HL-60/S4 (cell line): ENCODE data around the gene KCNJ14.

Experiments used
- in situ Hi-C: fragments of 300-500 bp; cut with MboI; formaldehyde crosslinking; loops from 2 replicates; pipeline ENCODE4 v1.14.3; 2022; ENCODE audit warnings: low sequenced_read_pairs

The KCNJ14 gene

GRCh38 chr19:48469934-48470680, 14.7 kb downstream of the KCNJ14 start:
- in situ Hi-C loops = no loop called here

- in situ Hi-C loops = no loop called here
Observed at GRCh38 chr19:48470856-48471255, 15.5 kb downstream of the KCNJ14 start.

GRCh38 chr19:48471836-48472235, 16.5 kb downstream of the KCNJ14 start:
- in situ Hi-C loops = no loop called here

GRCh38 chr19:48473161-48473966, 18.0 kb downstream of the KCNJ14 start:
- in situ Hi-C loops = no loop called here

- in situ Hi-C loops = no loop called here
Observed at GRCh38 chr19:48474084-48474592, 18.8 kb downstream of the KCNJ14 start.

- in situ Hi-C loops = no loop called here
Observed at GRCh38 chr19:48475369-48476068, 20.1 kb downstream of the KCNJ14 start.

GRCh38 chr19:48476176-48476575, 20.8 kb downstream of the KCNJ14 start:
- in situ Hi-C loops = no loop called here

GRCh38 chr19:48477067-48477685, 21.8 kb downstream of the KCNJ14 start:
- in situ Hi-C loops = no loop called here

GRCh38 chr19:48477698-48478338, 22.4 kb downstream of the KCNJ14 start:
- in situ Hi-C loops = no loop called here

GRCh38 chr19:48478339-48479256, 23.2 kb downstream of the KCNJ14 start:
- in situ Hi-C loops = no loop called here

- in situ Hi-C loops = no loop called here
Observed at GRCh38 chr19:48479686-48480085, 24.3 kb downstream of the KCNJ14 start.

GRCh38 chr19:48480183-48480557, 24.8 kb downstream of the KCNJ14 start:
- in situ Hi-C loops = no loop called here

- in situ Hi-C loops = no loop called here
Observed at GRCh38 chr19:48480558-48481500, 25.5 kb downstream of the KCNJ14 start.

- in situ Hi-C loops = no loop called here
Observed at GRCh38 chr19:48481846-48482639, 26.7 kb downstream of the KCNJ14 start.

GRCh38 chr19:48483301-48483700, 27.9 kb downstream of the KCNJ14 start:
- in situ Hi-C loops = no loop called here

- in situ Hi-C loops = no loop called here
Observed at GRCh38 chr19:48484247-48484893, 29.0 kb downstream of the KCNJ14 start.
